Stimulated activated CD4-positive, alpha-beta T cell treated with anti-CD3 and anti-CD28 coated beads, Interleukin-1b, Interleukin-23, amount 100 ng/mL, for 1 hour (primary cell): Measurements from ENCODE around the gene SEZ6.

Experiments used
- DNase-seq, 2 donors: peaks; one replicate each; pipeline ENCODE4 v3.0.0-alpha.2; 2020; ENCODE audit warnings: low read depth in 2 of 2

Gene SEZ6

DNA sequence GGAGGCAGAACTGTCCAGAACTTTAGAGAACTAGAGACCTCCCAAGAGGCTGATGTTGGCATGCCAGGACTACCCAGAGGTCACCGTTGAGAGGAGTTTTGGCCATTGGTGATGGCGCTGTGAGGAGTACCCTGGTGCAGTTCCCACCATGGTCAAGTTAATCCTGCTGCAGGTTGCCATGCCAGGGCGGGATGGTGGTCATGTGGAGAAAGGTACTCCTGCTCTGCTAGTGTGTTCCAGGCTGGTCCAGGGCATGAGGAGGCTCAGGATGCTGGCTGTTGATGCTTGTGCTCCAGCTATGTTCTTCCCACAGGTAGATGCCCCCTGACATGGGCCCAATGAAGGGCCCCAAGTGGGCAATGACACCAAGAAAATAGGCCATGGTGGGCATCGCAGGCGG is 50.4 kb downstream of the SEZ6 start:
- no peak for DNase-seq

DNA sequence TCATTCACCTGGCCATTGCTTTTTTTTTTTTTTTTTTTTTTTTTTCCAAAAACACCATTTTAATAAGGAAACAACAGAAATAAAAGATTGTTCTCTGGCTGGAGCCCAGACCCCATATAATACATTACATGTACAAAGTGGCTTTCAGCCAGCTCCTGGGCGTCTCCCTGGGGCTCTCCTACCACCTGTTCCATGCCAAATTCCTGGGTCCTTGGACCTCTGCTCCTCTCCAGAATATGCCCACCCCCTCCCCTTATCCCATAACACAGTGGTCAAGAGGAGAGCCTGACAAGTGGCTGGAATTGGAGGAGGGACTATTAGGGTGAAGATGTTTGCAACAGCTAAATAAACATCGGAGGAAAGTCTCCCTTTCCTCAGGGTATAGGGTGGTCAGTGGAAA is 50.9 kb downstream of the SEZ6 start:
- DNase-seq, result no peak

DNA sequence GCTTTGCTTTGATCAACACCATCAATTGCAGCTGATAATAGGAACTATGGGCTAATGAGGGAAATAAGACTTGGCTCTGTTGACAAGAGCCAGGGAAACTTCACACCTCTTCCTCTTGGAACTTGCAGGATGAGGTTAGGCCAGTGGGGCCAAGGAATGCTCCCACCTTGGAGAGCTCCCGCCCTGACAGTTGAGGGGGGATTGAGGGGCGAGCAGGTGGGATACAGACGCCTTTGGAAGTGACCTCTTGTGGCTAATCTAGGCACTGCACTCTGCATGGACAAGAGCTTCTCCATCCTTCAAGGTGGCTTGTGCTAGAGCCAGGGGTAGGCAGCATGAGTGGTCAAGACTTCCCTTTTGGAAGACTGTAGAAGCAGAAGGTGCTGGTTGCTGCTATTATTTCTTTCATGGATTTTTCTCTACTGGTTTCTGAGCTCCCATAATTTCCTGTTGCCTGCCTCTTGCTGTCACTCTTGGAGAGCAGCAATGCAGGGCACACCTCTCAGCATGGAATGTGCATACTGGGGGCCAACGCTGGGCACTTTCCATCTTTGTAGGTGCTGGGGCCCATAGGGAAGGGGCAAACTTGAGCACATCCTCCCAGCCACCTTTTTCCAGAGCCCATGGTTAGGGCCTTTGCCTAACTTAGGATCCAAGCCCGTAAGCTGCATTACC is 52.3 kb downstream of the SEZ6 start:
- DNase-seq, result no peak

DNA sequence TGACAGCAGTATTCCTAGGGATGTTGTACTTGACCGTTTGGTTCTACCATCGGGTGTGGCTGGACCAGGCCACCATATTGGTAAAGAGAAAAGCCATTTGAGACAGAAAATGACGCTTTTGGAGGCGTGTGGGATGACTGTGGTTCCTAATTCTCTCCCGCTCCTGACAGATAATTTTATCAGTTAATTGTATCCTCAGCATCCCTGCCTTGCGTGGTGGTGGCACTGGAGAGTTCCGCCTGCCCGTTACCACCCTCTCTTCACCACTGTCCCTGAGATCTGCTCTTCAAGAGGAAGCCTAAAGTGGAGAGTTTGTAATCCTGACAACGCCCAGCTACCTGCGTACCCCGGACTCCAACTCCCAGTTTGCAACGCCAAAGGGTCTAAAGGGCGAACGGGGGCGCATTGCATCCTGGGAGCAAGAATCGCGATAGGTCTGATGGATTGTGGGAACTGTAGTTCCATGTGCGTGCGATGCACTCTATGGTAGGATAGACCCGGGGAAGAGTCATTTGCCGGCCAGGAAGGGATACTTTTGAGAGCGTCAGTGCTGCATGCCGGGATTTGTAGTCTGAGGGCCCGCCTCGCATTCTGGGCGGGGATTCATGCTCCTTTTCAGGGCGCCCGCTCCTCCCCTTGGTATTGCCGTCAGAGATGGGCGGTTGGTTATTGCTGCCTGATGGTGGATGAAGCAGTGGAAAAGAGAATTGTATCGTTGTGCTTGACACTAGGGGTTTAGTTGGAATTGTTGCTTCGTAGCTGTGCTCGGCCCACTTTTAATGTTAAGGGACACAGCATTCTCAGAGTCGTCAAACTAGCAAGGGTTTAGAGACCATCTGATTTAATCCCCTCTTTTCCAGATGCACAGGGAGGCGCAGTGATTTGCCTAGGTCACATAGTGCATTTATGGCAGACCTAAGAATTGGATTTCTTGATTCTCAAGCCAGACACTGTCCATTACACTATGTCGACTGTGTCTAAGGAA is 53.5 kb downstream of the SEZ6 start:
- DNase-seq, result peak; percentile 81 to 93

DNA sequence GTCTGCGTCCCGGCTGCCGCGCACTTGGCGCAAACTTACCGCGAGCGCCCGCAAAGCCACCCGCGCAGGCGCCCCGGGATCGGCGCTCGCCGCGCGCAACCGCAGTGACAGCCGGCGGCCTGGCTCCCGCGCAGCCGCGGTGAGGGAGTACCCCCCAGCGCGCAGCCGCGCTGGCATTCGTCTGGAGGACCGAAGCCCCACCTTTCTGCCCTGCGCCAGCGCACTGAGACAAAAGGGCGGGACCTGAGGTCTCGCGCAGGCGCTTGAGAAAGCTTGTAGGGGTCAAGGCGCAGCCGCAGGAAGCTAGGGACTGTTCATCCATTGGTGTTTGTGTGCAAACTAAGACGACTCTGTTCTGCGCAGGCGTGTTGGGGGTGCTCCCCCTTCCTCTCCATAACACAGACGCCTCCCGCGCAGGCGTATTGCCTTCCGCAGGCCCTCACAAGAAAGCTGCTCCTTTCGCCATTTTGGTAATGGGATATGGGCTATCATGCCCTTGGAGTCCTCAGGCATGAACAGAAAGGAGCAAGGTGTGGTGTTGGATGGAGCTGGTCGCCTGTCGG is 54.3 kb downstream of the SEZ6 start, which contains the start of gene PHF12:
PHF12 (minus strand) TSS at position 91 of the 563 bp plus-strand sequence. CDS start 558 bp downstream, outside the sequence.
- DNase-seq, result peak; percentile 94 to 100

DNA sequence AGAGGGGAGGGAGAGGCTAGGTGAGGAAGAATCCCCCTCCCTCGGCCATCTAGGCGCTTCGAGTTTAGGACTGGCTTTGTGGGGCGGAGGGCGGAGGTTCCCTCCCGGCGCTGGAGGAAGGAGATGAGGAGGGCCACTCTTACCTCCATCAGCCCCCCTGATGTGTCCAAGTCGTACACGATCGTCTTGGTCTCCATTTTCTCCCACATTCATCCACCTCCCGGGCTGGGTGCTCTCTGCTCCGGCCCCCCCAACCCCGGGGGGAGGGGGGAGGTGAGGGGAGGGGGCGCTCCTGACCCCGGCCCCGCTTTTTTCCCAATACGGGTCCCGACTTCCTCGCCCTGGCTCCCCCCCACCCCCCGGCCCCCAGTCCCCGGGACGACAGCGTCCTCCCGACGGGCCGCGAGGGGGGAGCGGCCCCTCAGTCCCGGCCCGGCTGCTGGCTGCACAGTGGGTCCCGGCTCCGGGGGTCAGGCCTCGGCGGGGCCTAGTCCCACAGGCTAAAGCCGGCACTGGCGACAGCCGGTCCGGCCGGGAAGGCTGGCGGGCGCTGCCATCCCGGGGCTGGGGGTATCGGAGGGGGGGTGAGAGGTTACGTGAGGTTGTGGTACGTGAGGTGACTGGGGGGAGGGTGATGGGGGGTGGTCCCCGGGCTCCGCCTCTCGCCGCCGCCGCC is 54.9 kb downstream of the SEZ6 start:
- DNase-seq, result no peak

DNA sequence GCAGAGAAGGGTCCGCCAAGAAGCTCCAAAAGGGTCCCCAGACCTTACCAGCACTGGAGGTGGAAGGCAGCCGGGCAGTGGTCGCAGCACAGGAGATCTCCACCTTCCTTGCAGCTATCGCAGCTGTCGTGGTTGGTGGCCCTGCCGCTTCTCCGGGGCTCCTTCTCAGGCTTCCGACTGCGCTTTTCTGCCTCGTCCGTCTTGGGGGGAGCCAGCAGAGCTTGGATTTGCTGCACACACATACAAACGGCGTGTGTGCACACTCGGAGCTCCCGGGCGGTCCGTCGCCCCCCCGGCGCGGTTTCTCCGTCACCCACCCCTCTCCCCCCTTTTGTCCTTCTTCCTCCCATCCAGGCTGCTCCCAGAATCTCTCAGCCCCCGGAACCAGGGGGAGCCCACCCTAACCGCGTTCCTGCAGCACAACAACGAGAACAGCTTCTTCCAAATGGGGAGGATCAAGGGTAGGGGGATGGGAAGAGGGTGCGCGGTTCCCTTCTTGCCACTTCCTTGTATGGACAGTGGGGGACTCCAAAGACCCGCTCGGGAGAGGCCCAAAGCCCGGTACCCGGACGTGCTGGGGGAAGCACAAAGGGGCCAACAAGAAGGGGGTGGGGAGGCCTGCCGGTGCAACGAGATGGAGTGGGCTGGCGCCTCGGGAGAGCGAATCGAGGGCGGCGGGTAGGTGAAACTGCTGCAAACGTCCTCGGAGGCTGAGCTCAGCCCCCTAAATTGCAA is 55.6 kb downstream of the SEZ6 start:
- peak in 1 of 2 donors; percentile 22 for DNase-seq

DNA sequence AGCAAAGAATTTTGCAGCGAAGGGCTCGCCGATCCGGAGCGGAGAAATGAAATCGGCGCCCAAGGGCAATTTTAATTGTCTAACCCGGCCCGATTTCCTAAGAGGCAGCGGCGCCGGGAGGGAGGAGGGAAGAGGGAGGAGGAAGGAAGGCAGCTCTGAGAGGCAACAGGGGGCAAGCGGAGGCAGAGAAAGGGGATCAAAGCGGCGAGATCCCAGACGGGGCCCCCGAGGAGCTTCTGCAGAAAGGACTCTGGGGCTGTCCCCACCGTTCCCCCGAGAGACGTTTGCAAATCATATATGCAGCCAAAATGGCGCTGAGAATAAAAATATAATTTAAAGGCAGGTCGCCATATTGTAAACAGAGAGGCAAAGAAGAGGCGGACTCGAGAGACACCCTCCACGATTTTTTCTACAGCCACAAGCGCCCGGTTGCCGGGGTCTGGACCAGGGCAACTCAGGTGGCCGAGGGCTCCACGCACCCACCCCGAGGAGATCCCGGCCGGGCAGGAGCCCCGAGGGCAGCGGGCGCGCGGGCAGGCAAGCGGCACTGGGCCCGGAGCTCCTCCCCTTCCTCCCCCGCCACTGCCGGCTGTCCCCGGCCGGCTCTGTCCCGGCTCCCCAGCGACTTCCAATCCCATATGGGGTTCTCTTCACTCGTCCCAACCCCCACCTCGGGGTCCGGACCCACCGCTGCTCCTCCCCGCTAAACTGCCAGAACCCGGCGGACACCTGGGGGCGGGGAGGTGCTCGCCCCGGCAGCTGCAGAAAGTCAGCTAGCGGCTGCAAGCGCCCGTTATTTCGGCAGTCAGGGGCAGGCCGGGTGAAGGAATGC is 56.4 kb downstream of the SEZ6 start:
- DNase-seq, result peak in 1 of 2 donors; percentile 33

DNA sequence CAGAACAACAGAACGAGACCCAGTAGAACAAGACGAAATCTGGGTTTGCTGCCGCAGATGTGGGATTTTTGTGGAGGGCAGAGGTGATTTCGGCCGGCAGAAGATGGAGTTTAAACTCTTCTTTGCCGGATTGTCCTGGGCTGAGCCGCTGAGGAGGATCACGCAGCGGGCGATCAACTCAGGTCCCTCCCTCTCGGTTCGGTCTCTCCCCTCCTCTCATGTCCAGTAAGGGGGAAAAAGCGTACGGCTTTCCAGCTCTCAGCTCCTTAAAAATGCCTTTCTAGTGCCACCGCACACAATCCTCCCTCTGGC is 57.0 kb downstream of the SEZ6 start:
- no peak for DNase-seq

DNA sequence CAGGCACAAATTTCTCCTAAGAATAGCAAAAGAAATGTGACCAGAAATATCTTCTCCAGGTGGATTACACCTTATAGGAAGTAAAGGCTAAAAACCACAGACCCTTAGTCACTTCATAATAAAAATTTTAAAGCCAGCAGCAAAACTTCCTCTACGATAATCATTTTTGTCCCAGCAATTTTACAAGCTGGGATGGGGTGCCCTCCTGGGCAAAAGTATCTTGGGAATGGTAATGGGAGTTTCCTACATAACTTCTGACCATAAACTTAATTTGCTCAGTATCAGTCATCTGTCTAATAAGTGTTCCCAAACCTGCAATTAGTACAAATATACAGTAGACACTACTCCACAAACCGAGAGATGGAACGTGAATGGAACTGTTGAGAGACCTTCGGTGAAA is 57.5 kb downstream of the SEZ6 start:
- no peak for DNase-seq

DNA sequence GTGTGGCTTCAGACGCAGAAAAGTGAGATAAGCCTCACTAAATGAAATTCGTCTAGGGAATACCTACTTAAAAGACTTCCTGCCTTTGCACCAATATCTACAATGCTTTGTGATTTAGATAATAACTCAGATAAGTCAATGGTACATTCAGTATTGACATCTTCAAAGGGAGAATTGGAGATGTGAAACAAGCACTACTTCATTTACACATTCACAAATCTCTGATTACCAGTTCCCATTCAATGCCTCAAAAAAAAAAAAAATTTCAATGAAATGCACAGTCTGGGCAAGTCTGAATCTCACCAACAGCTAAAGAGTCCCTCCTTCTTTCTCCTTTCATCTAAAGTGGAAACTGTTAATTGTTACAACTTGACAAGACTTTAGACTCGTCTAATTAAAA is 58.2 kb downstream of the SEZ6 start:
- no peak for DNase-seq

DNA sequence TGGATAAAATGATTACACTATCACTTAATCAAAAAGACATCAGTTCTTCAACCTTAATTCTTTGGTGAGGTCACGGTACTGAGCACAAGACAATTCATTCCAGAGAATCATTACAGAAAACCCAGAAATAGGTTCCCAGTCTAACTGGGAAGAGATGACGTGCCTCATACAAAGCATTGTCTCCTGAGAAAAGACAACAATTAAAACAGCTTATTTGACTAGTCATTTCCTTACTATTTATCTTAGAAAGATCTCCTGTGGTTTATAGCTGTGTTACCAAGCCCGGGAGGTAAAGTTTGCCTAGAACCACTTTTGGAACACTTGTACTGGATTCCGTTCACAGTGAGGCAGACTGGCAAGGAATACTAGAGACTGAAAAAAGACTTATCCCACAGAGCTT is 59.6 kb downstream of the SEZ6 start:
- no peak for DNase-seq

DNA sequence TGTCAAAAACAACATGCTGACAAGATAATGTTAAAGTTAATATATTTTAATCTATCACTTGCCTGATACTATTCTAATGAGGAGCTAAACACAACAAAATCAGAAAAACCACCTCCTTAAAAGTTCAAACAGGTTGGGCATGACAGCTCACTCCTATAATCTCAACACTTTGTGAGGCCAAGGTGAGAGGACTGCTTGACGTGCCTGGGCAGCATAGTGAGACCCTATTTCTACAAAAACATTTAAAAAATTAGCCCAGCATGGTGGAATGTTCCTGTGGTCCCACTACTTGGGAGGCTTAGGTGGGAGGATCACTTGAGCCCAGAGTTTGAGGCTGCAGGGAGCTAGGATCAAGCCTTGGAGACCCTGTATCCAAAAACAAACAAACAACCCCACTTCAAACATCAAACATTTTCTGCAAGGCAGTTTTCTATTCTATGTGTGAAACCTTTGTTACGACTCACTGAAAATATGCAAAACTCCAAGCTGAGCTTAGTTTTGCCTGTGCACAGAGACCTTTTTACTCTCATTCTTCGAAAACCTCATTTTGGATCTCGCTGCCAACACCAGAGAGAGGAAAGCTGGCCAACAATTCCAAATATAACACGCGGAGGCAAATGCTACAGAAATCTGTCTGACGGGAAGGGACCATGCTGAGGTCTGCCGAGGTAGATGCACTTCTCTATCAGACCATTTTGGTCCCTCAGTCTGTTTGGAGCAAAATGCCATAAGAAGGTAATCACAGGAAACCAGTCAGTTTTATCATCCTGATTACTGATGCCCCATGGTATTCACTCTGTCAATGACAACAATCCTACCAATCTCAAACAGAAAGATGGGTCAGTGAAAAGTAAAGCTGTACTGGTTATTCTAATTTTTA is 60.7 kb downstream of the SEZ6 start:
- DNase-seq, result no peak

DNA sequence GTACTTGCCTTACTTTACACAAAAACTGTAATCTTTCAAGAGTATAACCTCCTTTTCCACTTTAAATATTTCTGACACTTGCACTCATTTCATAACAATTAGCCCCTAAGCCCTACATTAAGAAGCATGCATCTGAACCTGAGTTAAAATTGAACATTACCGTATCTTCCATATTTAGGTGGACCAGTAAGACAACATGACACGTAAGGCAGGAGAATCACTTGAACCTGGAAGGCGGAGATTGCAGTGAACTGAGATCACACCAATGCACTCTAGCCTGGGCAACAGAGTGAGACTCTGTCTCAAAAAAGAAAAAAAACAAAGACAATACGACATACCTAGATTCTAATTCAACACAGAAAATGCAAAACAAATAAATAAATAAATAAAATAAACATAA is 61.5 kb downstream of the SEZ6 start:
- DNase-seq, result no peak

DNA sequence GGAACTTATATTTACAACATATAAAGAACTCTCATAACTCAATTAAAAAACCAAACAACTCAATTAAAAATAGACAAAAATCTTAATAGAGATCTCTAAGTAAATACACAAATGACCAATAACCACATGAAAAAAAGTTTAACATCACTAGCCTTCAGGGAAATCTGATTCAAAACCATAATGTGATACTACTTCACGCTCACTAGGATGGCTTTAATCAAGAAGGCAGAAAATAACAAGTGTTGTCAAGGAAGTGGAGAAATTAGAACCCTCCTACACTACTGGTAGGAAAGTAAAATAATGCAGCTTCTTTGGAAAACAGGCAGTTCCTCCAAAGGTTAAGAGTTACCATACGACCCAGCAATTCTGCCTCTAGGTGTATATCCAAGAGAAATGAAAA is 62.9 kb downstream of the SEZ6 start:
- no peak for DNase-seq

DNA sequence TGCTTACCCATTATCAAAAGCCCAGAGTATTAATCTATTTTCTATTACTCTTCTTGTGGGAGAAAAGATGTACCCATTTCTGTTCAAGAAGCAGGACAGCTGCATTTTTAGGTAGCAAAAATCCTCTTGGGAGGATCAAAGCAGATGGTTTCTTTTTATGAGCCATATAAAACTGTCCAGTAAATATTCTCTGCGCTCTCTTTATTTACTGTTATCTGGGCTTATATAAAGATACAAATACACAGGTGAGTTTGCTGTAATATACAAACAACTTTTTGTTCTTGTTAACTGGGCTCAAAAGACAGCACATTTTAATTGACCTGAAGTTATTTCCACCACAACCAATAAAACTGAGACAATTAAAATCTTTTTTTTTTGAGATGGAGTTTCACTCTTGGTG is 64.6 kb downstream of the SEZ6 start:
- DNase-seq, result no peak

DNA sequence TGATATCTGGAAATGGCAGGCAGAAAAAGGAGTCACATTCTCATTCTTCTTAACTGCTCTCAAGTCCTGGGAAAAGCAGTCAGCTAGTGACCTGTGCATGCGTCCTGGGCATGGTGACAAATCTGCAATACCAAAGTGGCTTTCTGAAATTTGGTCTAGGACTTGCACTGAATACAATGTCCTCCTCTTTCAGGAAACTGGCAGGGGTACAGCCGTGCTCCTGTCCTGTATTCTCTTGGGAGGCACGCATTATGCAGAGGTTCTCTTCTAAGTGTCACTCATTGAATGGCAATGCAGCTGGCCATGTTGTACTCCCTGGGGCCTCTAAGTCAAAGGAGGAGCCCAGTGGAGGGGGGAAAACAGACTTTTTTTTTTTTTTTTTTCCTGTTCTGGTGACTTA is 65.2 kb downstream of the SEZ6 start:
- no peak for DNase-seq

DNA sequence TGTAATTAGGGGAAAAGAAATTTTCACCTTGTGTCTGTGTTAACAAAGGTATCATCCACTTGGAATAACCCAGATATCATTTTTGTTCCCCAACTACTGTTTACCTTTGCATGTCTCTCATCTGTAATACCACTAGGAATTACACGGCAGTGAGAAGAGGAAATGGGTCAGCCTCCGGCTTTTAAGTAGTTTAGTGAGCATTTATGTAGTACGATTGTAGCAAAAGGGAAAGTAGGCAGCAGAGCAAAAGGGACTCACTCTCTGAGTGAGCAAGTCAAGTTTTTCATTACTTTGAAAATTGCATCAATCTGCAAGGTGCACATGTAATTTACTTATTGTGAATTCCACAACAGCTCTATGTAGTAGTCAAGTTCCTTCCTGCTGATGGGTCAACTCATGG is 65.7 kb downstream of the SEZ6 start:
- DNase-seq, result no peak

DNA sequence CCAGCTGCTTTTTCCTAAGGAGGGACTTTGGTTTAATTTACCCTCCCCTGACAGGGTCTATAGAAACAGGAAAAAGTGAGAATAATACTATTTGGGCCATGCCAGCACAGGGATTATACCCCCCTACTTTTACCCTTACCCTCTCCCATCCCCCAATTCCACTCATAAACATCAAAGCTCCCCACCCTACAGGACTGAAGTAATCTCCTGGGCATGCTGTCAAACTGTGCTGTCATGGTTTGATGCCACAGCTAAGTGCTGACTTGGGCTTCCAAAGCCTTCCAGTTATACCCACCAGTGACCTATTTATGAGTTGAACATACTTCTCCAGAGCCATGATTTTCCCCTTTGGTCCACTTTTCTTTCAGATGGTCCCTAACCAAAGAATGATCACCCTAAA is 67.3 kb downstream of the SEZ6 start:
- no peak for DNase-seq
